Peyer's patch (tissue), 4 donors: ENCODE measurements around the gene PCDHB8.

Experiments used
- CTCF ChIP-seq, 6 experiments: fragments of 450-650 bp in 4 of 6; fragments of 200-600 bp in 2 of 6; sonication (generic) in 1 of 6; IDR thresholded peaks; one replicate each; pipeline ENCODE4 v1.5.1; 2017 to 2019; ENCODE audit warnings: antibody characterized with exemption in 6 of 6, mild to moderate bottlenecking in 3 of 6, moderate library complexity in 1 of 6
- POLR2A ChIP-seq, 2 donors: fragments of 450-650 bp; IDR thresholded peaks; one replicate each; pipeline ENCODE4 v1.5.1; 2017; ENCODE audit warnings: antibody characterized with exemption in 2 of 2, mild to moderate bottlenecking in 2 of 2, moderate library complexity in 2 of 2

GRCh38 chr5:141150993-141151325 is 26.6 kb upstream of the PCDHB8 start:
- no peak for TF ChIP-seq CTCF (IDR thresholded peaks at IDR 0.05)
- no peak for TF ChIP-seq POLR2A (IDR thresholded peaks at IDR 0.05)
